Measurements from ENCODE around the gene R3HDM2. TPM values are rescaled to one million over a fixed set of nuclear protein-coding genes. Genes with fewer than 3 reads are reported as not detected.

R3HDM2 gene
- total and polyA plus RNA-seq, 2 donors (not counting 1 experiment from before 2014, with no cell fraction given), result 21.3 to 22.8 TPM

DNA sequence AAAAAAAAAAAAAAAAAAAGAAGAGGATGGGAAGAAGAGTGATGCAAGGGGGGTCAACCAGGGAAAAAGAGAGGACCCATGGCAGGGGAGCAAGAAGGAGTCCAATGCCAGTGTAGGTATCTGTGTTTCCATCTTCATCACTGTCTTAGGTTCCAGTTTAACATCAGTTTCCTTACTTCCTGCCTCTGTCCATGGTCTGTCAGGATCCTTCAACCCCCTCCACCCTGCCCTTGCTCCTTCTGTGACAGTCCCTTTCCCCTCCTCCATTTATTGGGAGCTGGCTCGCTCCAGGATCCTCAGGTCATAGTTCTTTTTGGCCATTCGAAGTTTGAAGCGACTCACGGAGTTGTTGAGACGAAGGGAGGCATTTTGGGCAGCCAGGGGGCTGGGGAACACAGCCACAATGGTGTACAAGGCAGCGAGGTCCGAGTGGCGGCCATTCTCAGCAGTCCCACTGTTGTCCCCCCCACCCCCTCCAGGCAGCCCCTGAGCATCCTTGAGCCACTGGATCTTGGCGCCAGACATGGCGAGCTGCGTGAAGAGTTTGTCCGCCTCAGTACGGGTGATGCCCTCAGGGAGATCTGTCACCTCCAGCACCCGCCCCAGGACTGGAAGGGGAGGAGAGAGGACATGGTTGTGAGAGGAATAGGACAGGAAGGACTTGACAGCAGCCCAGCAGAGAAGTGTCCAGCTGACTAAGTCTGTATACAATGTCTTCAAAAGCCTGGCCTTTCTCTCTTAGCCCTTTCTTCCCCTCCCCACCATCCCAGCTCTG lies 176.2 kb downstream of the R3HDM2 start:
- H3K9me3 ChIP-seq (ENCODE audit: control insufficient read depth, insufficient read depth, low read depth, low read length), result no peaks in the 10 kb centered on the region
- DNase-seq (ENCODE audit: low read depth in 2 of 2), result no peak
- no peak overlapping the region for H3K27ac ChIP-seq (ENCODE audit: insufficient read depth, low read length)
- no peak overlapping the region for H3K9ac ChIP-seq (ENCODE audit: insufficient read depth, low read length)
- peaks cover 12% of the 10 kb centered on the region for H3K36me3 ChIP-seq (ENCODE audit: control insufficient read depth, insufficient read depth, low read length)
- H3K4me2 ChIP-seq (ENCODE audit: extremely low read depth, insufficient read depth, low read length), result no peak overlapping the region
- H3K79me2 ChIP-seq (ENCODE audit: control insufficient read depth, insufficient read depth, low read length), result no peaks in the 10 kb centered on the region
- no peaks in the 10 kb centered on the region for H3K27me3 ChIP-seq (ENCODE audit: control insufficient read depth, insufficient read depth, low read length)
- no peaks in the 10 kb centered on the region for H4K20me1 ChIP-seq (ENCODE audit: control insufficient read depth, extremely low read depth, insufficient read depth, low read length)
- H3K4me1 ChIP-seq (ENCODE audit: control insufficient read depth, extremely low read depth, insufficient read depth, low read length), result no peaks in the 10 kb centered on the region
- no peak overlapping the region for H3K4me3 ChIP-seq (replicated peaks in 1 of 4; ENCODE audit: control extremely low read depth in 1 of 4, insufficient read depth in 1 of 4, low read depth in 3 of 4, low read length in 4 of 4)
- TF ChIP-seq EZH2 (IDR thresholded peaks at IDR 0.05; ENCODE audit: low read length, missing control alignments), result no peak
- TF ChIP-seq, protein P1, sequence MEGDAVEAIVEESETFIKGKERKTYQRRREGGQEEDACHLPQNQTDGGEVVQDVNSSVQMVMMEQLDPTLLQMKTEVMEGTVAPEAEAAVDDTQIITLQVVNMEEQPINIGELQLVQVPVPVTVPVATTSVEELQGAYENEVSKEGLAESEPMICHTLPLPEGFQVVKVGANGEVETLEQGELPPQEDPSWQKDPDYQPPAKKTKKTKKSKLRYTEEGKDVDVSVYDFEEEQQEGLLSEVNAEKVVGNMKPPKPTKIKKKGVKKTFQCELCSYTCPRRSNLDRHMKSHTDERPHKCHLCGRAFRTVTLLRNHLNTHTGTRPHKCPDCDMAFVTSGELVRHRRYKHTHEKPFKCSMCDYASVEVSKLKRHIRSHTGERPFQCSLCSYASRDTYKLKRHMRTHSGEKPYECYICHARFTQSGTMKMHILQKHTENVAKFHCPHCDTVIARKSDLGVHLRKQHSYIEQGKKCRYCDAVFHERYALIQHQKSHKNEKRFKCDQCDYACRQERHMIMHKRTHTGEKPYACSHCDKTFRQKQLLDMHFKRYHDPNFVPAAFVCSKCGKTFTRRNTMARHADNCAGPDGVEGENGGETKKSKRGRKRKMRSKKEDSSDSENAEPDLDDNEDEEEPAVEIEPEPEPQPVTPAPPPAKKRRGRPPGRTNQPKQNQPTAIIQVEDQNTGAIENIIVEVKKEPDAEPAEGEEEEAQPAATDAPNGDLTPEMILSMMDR (conservative IDR thresholded peaks at IDR 0.05 in 1 of 2, IDR thresholded peaks at IDR 0.05 in 1 of 2; ENCODE audit: low read depth in 1 of 2, low read length in 2 of 2), result no peak
- no peak overlapping the region for H2AFZ ChIP-seq (ENCODE audit: low read length)

DNA sequence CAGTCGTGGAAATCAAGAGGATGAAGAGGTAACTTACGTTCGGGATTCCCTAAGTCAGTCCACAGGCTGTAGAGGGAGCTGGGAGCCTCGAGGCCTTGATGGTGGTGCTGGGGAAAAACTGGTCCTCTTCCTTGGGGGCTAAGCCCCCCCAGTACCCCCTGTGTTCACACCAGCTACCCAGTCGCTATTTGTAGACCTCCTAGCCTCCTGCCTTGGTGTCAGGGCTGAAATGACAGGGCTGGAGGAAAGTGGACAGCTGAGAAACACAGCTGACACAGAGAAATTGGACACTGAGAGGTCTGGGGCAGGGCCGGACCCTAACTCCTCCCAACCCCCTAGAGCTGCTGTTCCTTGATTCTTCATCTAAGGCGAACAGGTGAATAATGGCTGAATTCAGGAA lies 179.9 kb downstream of the R3HDM2 start, which contains the start of gene STAC3:
Gene STAC3, minus strand, starts transcription at position 232 of the 400 bp plus-strand sequence. CDS start 1,551 bp downstream, outside the sequence.
- TF ChIP-seq, protein P1 (conservative IDR thresholded peaks at IDR 0.05 in 1 of 2, IDR thresholded peaks at IDR 0.05 in 1 of 2; ENCODE audit: low read depth in 1 of 2, low read length in 2 of 2), result no peak
- no peak for TF ChIP-seq EZH2 (IDR thresholded peaks at IDR 0.05; ENCODE audit: low read length, missing control alignments)
- Histone ChIP-seq H3K36me3 (ENCODE audit: control insufficient read depth, insufficient read depth, low read length) (peaks cover 5% of the 10 kb centered on the region), H3K4me3 (replicated peaks in 1 of 4; ENCODE audit: control extremely low read depth in 1 of 4, insufficient read depth in 1 of 4, low read depth in 3 of 4, low read length in 4 of 4) (no peak within 1 kb of the TSS), H4K20me1 (ENCODE audit: control insufficient read depth, extremely low read depth, insufficient read depth, low read length) (no peaks in the 10 kb centered on the region), H3K4me2 (ENCODE audit: extremely low read depth, insufficient read depth, low read length) (no peak within 1 kb of the TSS), H3K27ac (ENCODE audit: insufficient read depth, low read length) (no peak within 1 kb of the TSS), H2AFZ (ENCODE audit: low read length) (no peak within 1 kb of the TSS), H3K27me3 (ENCODE audit: control insufficient read depth, insufficient read depth, low read length) (no peaks in the 10 kb centered on the region), H3K9me3 (ENCODE audit: control insufficient read depth, insufficient read depth, low read depth, low read length) (no peaks in the 10 kb centered on the region), H3K4me1 (ENCODE audit: control insufficient read depth, extremely low read depth, insufficient read depth, low read length) (no peaks in the 10 kb centered on the region), H3K9ac (ENCODE audit: insufficient read depth, low read length) (no peak within 1 kb of the TSS), H3K79me2 (ENCODE audit: control insufficient read depth, insufficient read depth, low read length) (no peaks in the 10 kb centered on the region)
- DNase-seq (ENCODE audit: low read depth in 2 of 2), result no peak

GRCh38 chr12:57250541-57250940 lies 180.3 kb downstream of the R3HDM2 start:
- H3K79me2 ChIP-seq (ENCODE audit: control insufficient read depth, insufficient read depth, low read length), result no peaks in the 10 kb centered on the region
- no peak overlapping the region for H2AFZ ChIP-seq (ENCODE audit: low read length)
- no peaks in the 10 kb centered on the region for H3K9me3 ChIP-seq (ENCODE audit: control insufficient read depth, insufficient read depth, low read depth, low read length)
- H3K27me3 ChIP-seq (ENCODE audit: control insufficient read depth, insufficient read depth, low read length), result no peaks in the 10 kb centered on the region
- H3K4me2 ChIP-seq (ENCODE audit: extremely low read depth, insufficient read depth, low read length), result no peak overlapping the region
- H3K36me3 ChIP-seq (ENCODE audit: control insufficient read depth, insufficient read depth, low read length), result peaks cover 4% of the 10 kb centered on the region
- no peaks in the 10 kb centered on the region for H3K4me1 ChIP-seq (ENCODE audit: control insufficient read depth, extremely low read depth, insufficient read depth, low read length)
- no peak for DNase-seq (ENCODE audit: low read depth in 2 of 2)
- H3K9ac ChIP-seq (ENCODE audit: insufficient read depth, low read length), result no peak overlapping the region
- TF ChIP-seq EZH2 (IDR thresholded peaks at IDR 0.05; ENCODE audit: low read length, missing control alignments), result no peak
- TF ChIP-seq, protein P1 (conservative IDR thresholded peaks at IDR 0.05 in 1 of 2, IDR thresholded peaks at IDR 0.05 in 1 of 2; ENCODE audit: low read depth in 1 of 2, low read length in 2 of 2), result no peak
- H3K4me3 ChIP-seq (replicated peaks in 1 of 4; ENCODE audit: control extremely low read depth in 1 of 4, insufficient read depth in 1 of 4, low read depth in 3 of 4, low read length in 4 of 4), result no peak overlapping the region
- H4K20me1 ChIP-seq (ENCODE audit: control insufficient read depth, extremely low read depth, insufficient read depth, low read length), result no peaks in the 10 kb centered on the region
- no peak overlapping the region for H3K27ac ChIP-seq (ENCODE audit: insufficient read depth, low read length)

All from fibroblast of lung (primary cell).